WTC11 (cell line): ENCODE results near the gene MAP3K21.

Source experiments
- ATF1 ChIP-seq: sonication (generic); formaldehyde crosslinking; IDR thresholded peaks from 2 replicates; pipeline ENCODE4 v1.8.1; 2023; ENCODE audit warnings: mild to moderate bottlenecking, moderate library complexity, missing genetic modification reagents
- CTCF ChIP-seq: fragments of 200-600 bp; IDR thresholded peaks from 2 replicates; pipeline ENCODE4 v1.8.0; 2022; ENCODE audit warnings: antibody characterized with exemption
- E2F4 ChIP-seq: sonication (generic); formaldehyde crosslinking; IDR thresholded peaks from 2 replicates; pipeline ENCODE4 v1.8.1; 2022; ENCODE audit warnings: low read depth, mild to moderate bottlenecking, moderate library complexity, missing genetic modification reagents, borderline replicate concordance
- FOXK1 ChIP-seq: sonication (generic); formaldehyde crosslinking; IDR thresholded peaks from 2 replicates; pipeline ENCODE4 v1.8.0; 2022; ENCODE audit warnings: mild to moderate bottlenecking, moderate library complexity, missing genetic modification reagents
- IRF1 ChIP-seq: sonication (generic); formaldehyde crosslinking; IDR thresholded peaks from 2 replicates; pipeline ENCODE4 v1.8.0; 2023; ENCODE audit warnings: missing genetic modification reagents
- JUN ChIP-seq: sonication (generic); formaldehyde crosslinking; IDR thresholded peaks from 2 replicates; pipeline ENCODE4 v1.8.0; 2023; ENCODE audit warnings: mild to moderate bottlenecking, missing genetic modification reagents
- KAT7 ChIP-seq: sonication (generic); formaldehyde crosslinking; IDR thresholded peaks from 2 replicates; pipeline ENCODE4 v1.8.1; 2023; ENCODE audit warnings: missing genetic modification reagents, mild to moderate bottlenecking, borderline replicate concordance
- MAX ChIP-seq: sonication (generic); formaldehyde crosslinking; IDR thresholded peaks from 2 replicates; pipeline ENCODE4 v1.8.0; 2022; ENCODE audit warnings: mild to moderate bottlenecking, missing genetic modification reagents
- NFE2L1 ChIP-seq: sonication (generic); formaldehyde crosslinking; IDR thresholded peaks from 2 replicates; pipeline ENCODE4 v1.8.1; 2023; ENCODE audit warnings: missing genetic modification reagents
- SP1 ChIP-seq: sonication (generic); formaldehyde crosslinking; conservative IDR thresholded peaks from 2 replicates; pipeline ENCODE4 v1.8.1; 2022; ENCODE audit warnings: missing genetic modification reagents
- STAT6 ChIP-seq: sonication (generic); formaldehyde crosslinking; conservative IDR thresholded peaks from 2 replicates; pipeline ENCODE4 v1.8.1; 2023; ENCODE audit warnings: mild to moderate bottlenecking, low read depth, missing genetic modification reagents, moderate library complexity
- ZNF121 ChIP-seq: sonication (generic); formaldehyde crosslinking; IDR thresholded peaks from 2 replicates; pipeline ENCODE4 v1.8.0; 2023; ENCODE audit warnings: missing genetic modification reagents

- TF ChIP-seq NFE2L1 (CRISPR knock-in tag) = no peak
- no peak for TF ChIP-seq JUN (CRISPR knock-in tag)
- TF ChIP-seq STAT6 = no peak
- TF ChIP-seq CTCF = no peak
- TF ChIP-seq E2F4 (CRISPR knock-in tag) = no peak
- TF ChIP-seq KAT7 (CRISPR knock-in tag) = no peak
- TF ChIP-seq ATF1 (CRISPR knock-in tag) = no peak
- no peak for TF ChIP-seq FOXK1 (CRISPR knock-in tag)
- TF ChIP-seq SP1 (CRISPR knock-in tag) = no peak
- TF ChIP-seq MAX (CRISPR knock-in tag) = no peak
- no peak for TF ChIP-seq IRF1
- no peak for TF ChIP-seq ZNF121
Measured at GRCh38 chr1:233381806-233382205, 54.3 kb downstream of the MAP3K21 start.
